WTC11 (cell line): ENCODE measurements around the gene RHOJ.

Experiments used
- ATF1 ChIP-seq: sonication (generic); formaldehyde crosslinking; IDR thresholded peaks from 2 replicates; pipeline ENCODE4 v1.8.1; 2023; ENCODE audit warnings: mild to moderate bottlenecking, moderate library complexity, missing genetic modification reagents
- ATF3 ChIP-seq: sonication (generic); formaldehyde crosslinking; conservative IDR thresholded peaks from 2 replicates; pipeline ENCODE4 v1.8.1; 2022; ENCODE audit warnings: mild to moderate bottlenecking, missing genetic modification reagents
- ATF6 ChIP-seq: sonication (generic); formaldehyde crosslinking; IDR thresholded peaks from 2 replicates; pipeline ENCODE4 v1.8.1; 2023; ENCODE audit warnings: mild to moderate bottlenecking, missing genetic modification reagents
- CTCF ChIP-seq: fragments of 200-600 bp; IDR thresholded peaks from 2 replicates; pipeline ENCODE4 v1.8.0; 2022; ENCODE audit warnings: antibody characterized with exemption
- E2F5 ChIP-seq: sonication (generic); formaldehyde crosslinking; IDR thresholded peaks from 2 replicates; pipeline ENCODE4 v1.8.1; 2022; ENCODE audit warnings: mild to moderate bottlenecking, moderate library complexity, missing genetic modification reagents
- NFE2L1 ChIP-seq: sonication (generic); formaldehyde crosslinking; IDR thresholded peaks from 2 replicates; pipeline ENCODE4 v1.8.1; 2023; ENCODE audit warnings: missing genetic modification reagents
- NR2C2 ChIP-seq: sonication (generic); formaldehyde crosslinking; IDR thresholded peaks from 2 replicates; pipeline ENCODE4 v1.8.0; 2022; ENCODE audit warnings: mild to moderate bottlenecking, missing genetic modification reagents
- NR3C1 ChIP-seq: sonication (generic); formaldehyde crosslinking; conservative IDR thresholded peaks from 2 replicates; pipeline ENCODE4 v1.8.1; 2023; ENCODE audit warnings: low read depth, mild to moderate bottlenecking, missing genetic modification reagents
- TEAD4 ChIP-seq: sonication (generic); formaldehyde crosslinking; IDR thresholded peaks from 2 replicates; pipeline ENCODE4 v1.8.0; 2022; ENCODE audit warnings: mild to moderate bottlenecking, missing genetic modification reagents
- ZNF416 ChIP-seq: fragments of 250-450 bp; sonication (Bioruptor Pico); IDR thresholded peaks from 2 replicates; pipeline ENCODE4 v1.9.0; 2021; ENCODE audit warnings: mild to moderate bottlenecking, inconsistent platforms

GRCh38 chr14:63224196-63224595 lies 20.0 kb downstream of the RHOJ start:
- TF ChIP-seq ATF1 (CRISPR knock-in tag), result no peak
- TF ChIP-seq CTCF, result no peak
- TF ChIP-seq E2F5 (CRISPR knock-in tag), result no peak
- no peak for TF ChIP-seq NFE2L1 (CRISPR knock-in tag)
- no peak for TF ChIP-seq TEAD4 (CRISPR knock-in tag)
- no peak for TF ChIP-seq ATF3 (CRISPR knock-in tag)
- TF ChIP-seq ZNF416 (CRISPR knock-in tag), result no peak
- no peak for TF ChIP-seq ATF6 (CRISPR knock-in tag)
- TF ChIP-seq NR3C1 (CRISPR knock-in tag), result no peak
- no peak for TF ChIP-seq NR2C2 (CRISPR knock-in tag)
